ENCODE data around the gene HMGB4.

DNA sequence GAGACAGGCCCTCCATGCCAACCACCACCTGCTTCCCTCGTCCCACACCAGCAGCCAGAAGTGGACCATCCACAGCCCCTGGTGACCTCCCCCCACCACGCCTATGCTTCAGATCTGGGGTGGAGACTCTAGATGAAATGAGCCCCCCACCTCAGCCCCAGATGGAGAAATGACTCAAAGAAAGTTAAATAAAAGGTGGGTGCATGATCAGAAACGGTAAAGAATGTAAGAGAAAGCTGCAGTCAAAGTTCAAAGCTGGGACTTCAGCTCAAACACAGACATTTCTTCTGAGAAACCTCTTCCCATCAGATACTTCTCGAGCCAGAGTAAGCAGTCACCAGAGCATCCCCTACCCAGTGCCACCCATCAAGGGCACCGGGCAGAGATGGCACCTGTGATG is 43.1 kb upstream of the HMGB4 start:
- TF ChIP-seq, protein P1, sequence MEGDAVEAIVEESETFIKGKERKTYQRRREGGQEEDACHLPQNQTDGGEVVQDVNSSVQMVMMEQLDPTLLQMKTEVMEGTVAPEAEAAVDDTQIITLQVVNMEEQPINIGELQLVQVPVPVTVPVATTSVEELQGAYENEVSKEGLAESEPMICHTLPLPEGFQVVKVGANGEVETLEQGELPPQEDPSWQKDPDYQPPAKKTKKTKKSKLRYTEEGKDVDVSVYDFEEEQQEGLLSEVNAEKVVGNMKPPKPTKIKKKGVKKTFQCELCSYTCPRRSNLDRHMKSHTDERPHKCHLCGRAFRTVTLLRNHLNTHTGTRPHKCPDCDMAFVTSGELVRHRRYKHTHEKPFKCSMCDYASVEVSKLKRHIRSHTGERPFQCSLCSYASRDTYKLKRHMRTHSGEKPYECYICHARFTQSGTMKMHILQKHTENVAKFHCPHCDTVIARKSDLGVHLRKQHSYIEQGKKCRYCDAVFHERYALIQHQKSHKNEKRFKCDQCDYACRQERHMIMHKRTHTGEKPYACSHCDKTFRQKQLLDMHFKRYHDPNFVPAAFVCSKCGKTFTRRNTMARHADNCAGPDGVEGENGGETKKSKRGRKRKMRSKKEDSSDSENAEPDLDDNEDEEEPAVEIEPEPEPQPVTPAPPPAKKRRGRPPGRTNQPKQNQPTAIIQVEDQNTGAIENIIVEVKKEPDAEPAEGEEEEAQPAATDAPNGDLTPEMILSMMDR (conservative IDR thresholded peaks at IDR 0.05 in 1 of 2, IDR thresholded peaks at IDR 0.05 in 1 of 2; ENCODE audit: low read depth in 1 of 2, low read length in 2 of 2) = no peak
- no peak for TF ChIP-seq EZH2 (IDR thresholded peaks at IDR 0.05; ENCODE audit: low read length, missing control alignments)
